GM23248 (cell line): ENCODE results near the gene CYRIA. TPM values are rescaled to one million over a fixed set of nuclear protein-coding genes. Genes with fewer than 3 reads are reported as not detected.

ENCODE experiments used
- DNase-seq: peaks from one replicate; pipeline ENCODE4 v3.0.0-alpha.2; 2015
- H2AFZ ChIP-seq: fragments of 200-600 bp; sonication (generic); 2 replicates; pipeline ENCODE4 v1.6.1; 2016; ENCODE audit warnings: antibody characterized with exemption
- H3F3A ChIP-seq: fragments of 200-600 bp; sonication (generic); 2 replicates; pipeline ENCODE4 v1.6.1; 2016; ENCODE audit warnings: mild to moderate bottlenecking, antibody characterized with exemption, mixed run types; ENCODE audit not compliant: insufficient read depth
- H3K27ac ChIP-seq: fragments of 200-600 bp; sonication (generic); 2 replicates; pipeline ENCODE4 v1.5.1; 2016; ENCODE audit warnings: mild to moderate bottlenecking
- H3K27me3 ChIP-seq: fragments of 200-600 bp; sonication (generic); replicated peaks from 2 replicates; pipeline ENCODE4 v1.6.1; 2016; ENCODE audit warnings: mild to moderate bottlenecking; ENCODE audit not compliant: insufficient read depth
- H3K36me3 ChIP-seq: fragments of 200-600 bp; sonication (generic); 2 replicates; pipeline ENCODE4 v1.6.1; 2016; ENCODE audit warnings: low read depth, mild to moderate bottlenecking
- H3K4me1 ChIP-seq: fragments of 200-600 bp; sonication (generic); 2 replicates; pipeline ENCODE4 v1.6.1; 2016; ENCODE audit warnings: mild to moderate bottlenecking; ENCODE audit not compliant: insufficient read depth
- H3K4me2 ChIP-seq: fragments of 200-600 bp; sonication (generic); one replicate; pipeline ENCODE4 v1.6.1; 2016; ENCODE audit warnings: mild to moderate bottlenecking; ENCODE audit not compliant: unreplicated experiment
- H3K4me3 ChIP-seq: fragments of 200-600 bp; sonication (generic); 2 replicates; pipeline ENCODE4 v1.5.1; 2016; ENCODE audit warnings: mild to moderate bottlenecking
- H3K79me2 ChIP-seq: fragments of 200-600 bp; sonication (generic); 2 replicates; pipeline ENCODE4 v1.6.1; 2016; ENCODE audit warnings: mild to moderate bottlenecking; ENCODE audit not compliant: insufficient read depth
- H3K9ac ChIP-seq: fragments of 200-600 bp; sonication (generic); 2 replicates; pipeline ENCODE4 v1.6.1; 2016; ENCODE audit warnings: mild to moderate bottlenecking
- H3K9me2 ChIP-seq: fragments of 200-600 bp; sonication (generic); 2 replicates; pipeline ENCODE4 v1.6.1; 2016; ENCODE audit warnings: mixed run types, mild to moderate bottlenecking, moderate library complexity; ENCODE audit not compliant: insufficient read depth
- H3K9me3 ChIP-seq: fragments of 200-600 bp; sonication (generic); one replicate; pipeline ENCODE4 v1.6.1; 2017; ENCODE audit warnings: low read depth
- H4K20me1 ChIP-seq: fragments of 200-600 bp; sonication (generic); 2 replicates; pipeline ENCODE4 v1.6.0; 2016; ENCODE audit not compliant: insufficient read depth
- EZH2 ChIP-seq: fragments of 200-600 bp; sonication (generic); IDR thresholded peaks from 2 replicates; pipeline ENCODE4 v1.6.1; 2018; ENCODE audit warnings: antibody characterized with exemption, mild to moderate bottlenecking; ENCODE audit not compliant: insufficient read depth, poor library complexity, severe bottlenecking
- EZH2phosphoT487 ChIP-seq: fragments of 200-600 bp; sonication (generic); IDR thresholded peaks from 2 replicates; pipeline ENCODE4 v1.6.1; 2018; ENCODE audit warnings: antibody characterized with exemption, moderate library complexity, mild to moderate bottlenecking, low read depth; ENCODE audit not compliant: insufficient read depth
- WGBS, 2 experiments: methylation state at CpG; one replicate each; pipeline ENCODE4 v1.1.6; 2015 to 2017; ENCODE audit warnings: low lambda C conversion rate in 2 of 2, low coverage in 1 of 2; ENCODE audit errors: missing lambda C conversion rate in 2 of 2; 5-methylcytosine and 5-hydroxymethylcytosine counted together
- in situ Hi-C: fragments of 300-500 bp; cut with MboI; formaldehyde crosslinking; loops from 2 replicates; pipeline ENCODE4 v1.15.0; 2020
- polyA plus RNA-seq: library from polyadenylated mRNA; unstranded; fragments of >200 nt; fragmentation: Nextera tagmentation; extraction: Ambion mirVana; gene quantifications from 2 replicates; pipeline ENCODE4 v1.2.1, GENCODE V29; 2016
- total RNA-seq: library from RNA; depleted of rRNA; stranded (reverse); fragments of >200 nt; shearing (Covaris generic); gene quantifications from 2 replicates; pipeline ENCODE4 v1.2.3, GENCODE V29; 2014

CYRIA gene
- total and polyA plus RNA-seq, 2 experiments from 2014 or later, result not detected

- WGBS, 2 experiments, result 66 to 67% methylated on average over 6 of the region's 6 CpGs
- H3K27ac ChIP-seq, result no peak overlapping the region
- in situ Hi-C loops, result no loop called here
- no peaks in the 10 kb centered on the region for H3K9me2 ChIP-seq
- no peak overlapping the region for H2AFZ ChIP-seq
- no peak overlapping the region for H3K4me2 ChIP-seq
- H3K4me3 ChIP-seq, result no peak overlapping the region
- H3F3A ChIP-seq, result no peaks in the 10 kb centered on the region
- H3K9ac ChIP-seq, result no peak overlapping the region
- H3K36me3 ChIP-seq, result no peaks in the 10 kb centered on the region
- no peaks in the 10 kb centered on the region for H3K79me2 ChIP-seq
- TF ChIP-seq EZH2, result no peak
- no peak for TF ChIP-seq EZH2phosphoT487
- no peaks in the 10 kb centered on the region for H3K27me3 ChIP-seq
- H3K4me1 ChIP-seq, result no peaks in the 10 kb centered on the region
- H3K9me3 ChIP-seq, result no peaks in the 10 kb centered on the region
- peak; percentile 13 for DNase-seq
- H4K20me1 ChIP-seq, result no peaks in the 10 kb centered on the region
These were observed 42.6 kb downstream of the CYRIA start for GRCh38 chr2:16623031-16623430.

- TF ChIP-seq EZH2, result no peak
- TF ChIP-seq EZH2phosphoT487, result no peak
- Histone ChIP-seq H3K4me2 (no peak overlapping the region), H3K9ac (no peak overlapping the region), H2AFZ (no peak overlapping the region), H3K27ac (no peak overlapping the region), H3K79me2 (no peaks in the 10 kb centered on the region), H4K20me1 (no peaks in the 10 kb centered on the region), H3K27me3 (no peaks in the 10 kb centered on the region), H3K9me2 (no peaks in the 10 kb centered on the region), H3F3A (no peaks in the 10 kb centered on the region), H3K9me3 (no peaks in the 10 kb centered on the region), H3K4me3 (no peak overlapping the region), H3K4me1 (no peaks in the 10 kb centered on the region), H3K36me3 (no peaks in the 10 kb centered on the region)
- DNase-seq, result no peak
- in situ Hi-C loops, result no loop called here
- 58 to 60% methylated on average over 4 of the region's 4 CpGs for WGBS, 2 experiments
These were observed 43.1 kb downstream of the CYRIA start for GRCh38 chr2:16622399-16622968.

GRCh38 chr2:16621316-16621715, 44.3 kb downstream of the CYRIA start:
- no peaks in the 10 kb centered on the region for H3K9me2 ChIP-seq
- no peak for TF ChIP-seq EZH2phosphoT487
- no peak for TF ChIP-seq EZH2
- in situ Hi-C loops, result no loop called here
- no peak overlapping the region for H3K9ac ChIP-seq
- H3K36me3 ChIP-seq, result no peaks in the 10 kb centered on the region
- no peaks in the 10 kb centered on the region for H3F3A ChIP-seq
- H4K20me1 ChIP-seq, result no peaks in the 10 kb centered on the region
- H3K27ac ChIP-seq, result no peak overlapping the region
- no peaks in the 10 kb centered on the region for H3K27me3 ChIP-seq
- no peak overlapping the region for H3K4me2 ChIP-seq
- WGBS, 2 experiments, result 60 to 62% methylated on average over 4 of the region's 4 CpGs
- no peaks in the 10 kb centered on the region for H3K9me3 ChIP-seq
- peak; percentile 12 for DNase-seq
- no peaks in the 10 kb centered on the region for H3K4me1 ChIP-seq
- no peak overlapping the region for H3K4me3 ChIP-seq
- no peak overlapping the region for H2AFZ ChIP-seq
- no peaks in the 10 kb centered on the region for H3K79me2 ChIP-seq

- H2AFZ ChIP-seq, result no peak overlapping the region
- H3K9ac ChIP-seq, result no peak overlapping the region
- H3K9me2 ChIP-seq, result no peaks in the 10 kb centered on the region
- H3F3A ChIP-seq, result no peaks in the 10 kb centered on the region
- DNase-seq, result no peak
- H3K4me2 ChIP-seq, result no peak overlapping the region
- 57 to 62% methylated on average over 2 of the region's 2 CpGs for WGBS, 2 experiments
- no peaks in the 10 kb centered on the region for H4K20me1 ChIP-seq
- H3K36me3 ChIP-seq, result no peaks in the 10 kb centered on the region
- H3K4me3 ChIP-seq, result no peak overlapping the region
- TF ChIP-seq EZH2, result no peak
- no peak for TF ChIP-seq EZH2phosphoT487
- no peaks in the 10 kb centered on the region for H3K27me3 ChIP-seq
- H3K79me2 ChIP-seq, result no peaks in the 10 kb centered on the region
- no peaks in the 10 kb centered on the region for H3K4me1 ChIP-seq
- H3K9me3 ChIP-seq, result no peaks in the 10 kb centered on the region
- in situ Hi-C loops, result no loop called here
- no peak overlapping the region for H3K27ac ChIP-seq
These were observed 45.0 kb downstream of the CYRIA start for GRCh38 chr2:16620590-16620989.
